ENCODE results near the gene SDK1.

The SDK1 gene, protein sequence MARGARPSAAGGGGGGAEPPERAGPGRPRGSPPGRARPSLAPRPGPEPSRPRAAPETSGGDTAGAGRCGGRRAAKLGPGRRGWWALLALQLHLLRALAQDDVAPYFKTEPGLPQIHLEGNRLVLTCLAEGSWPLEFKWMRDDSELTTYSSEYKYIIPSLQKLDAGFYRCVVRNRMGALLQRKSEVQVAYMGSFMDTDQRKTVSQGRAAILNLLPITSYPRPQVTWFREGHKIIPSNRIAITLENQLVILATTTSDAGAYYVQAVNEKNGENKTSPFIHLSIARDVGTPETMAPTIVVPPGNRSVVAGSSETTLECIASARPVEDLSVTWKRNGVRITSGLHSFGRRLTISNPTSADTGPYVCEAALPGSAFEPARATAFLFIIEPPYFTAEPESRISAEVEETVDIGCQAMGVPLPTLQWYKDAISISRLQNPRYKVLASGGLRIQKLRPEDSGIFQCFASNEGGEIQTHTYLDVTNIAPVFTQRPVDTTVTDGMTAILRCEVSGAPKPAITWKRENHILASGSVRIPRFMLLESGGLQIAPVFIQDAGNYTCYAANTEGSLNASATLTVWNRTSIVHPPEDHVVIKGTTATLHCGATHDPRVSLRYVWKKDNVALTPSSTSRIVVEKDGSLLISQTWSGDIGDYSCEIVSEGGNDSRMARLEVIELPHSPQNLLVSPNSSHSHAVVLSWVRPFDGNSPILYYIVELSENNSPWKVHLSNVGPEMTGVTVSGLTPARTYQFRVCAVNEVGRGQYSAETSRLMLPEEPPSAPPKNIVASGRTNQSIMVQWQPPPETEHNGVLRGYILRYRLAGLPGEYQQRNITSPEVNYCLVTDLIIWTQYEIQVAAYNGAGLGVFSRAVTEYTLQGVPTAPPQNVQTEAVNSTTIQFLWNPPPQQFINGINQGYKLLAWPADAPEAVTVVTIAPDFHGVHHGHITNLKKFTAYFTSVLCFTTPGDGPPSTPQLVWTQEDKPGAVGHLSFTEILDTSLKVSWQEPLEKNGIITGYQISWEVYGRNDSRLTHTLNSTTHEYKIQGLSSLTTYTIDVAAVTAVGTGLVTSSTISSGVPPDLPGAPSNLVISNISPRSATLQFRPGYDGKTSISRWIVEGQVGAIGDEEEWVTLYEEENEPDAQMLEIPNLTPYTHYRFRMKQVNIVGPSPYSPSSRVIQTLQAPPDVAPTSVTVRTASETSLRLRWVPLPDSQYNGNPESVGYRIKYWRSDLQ (N-terminal part only)

DNA sequence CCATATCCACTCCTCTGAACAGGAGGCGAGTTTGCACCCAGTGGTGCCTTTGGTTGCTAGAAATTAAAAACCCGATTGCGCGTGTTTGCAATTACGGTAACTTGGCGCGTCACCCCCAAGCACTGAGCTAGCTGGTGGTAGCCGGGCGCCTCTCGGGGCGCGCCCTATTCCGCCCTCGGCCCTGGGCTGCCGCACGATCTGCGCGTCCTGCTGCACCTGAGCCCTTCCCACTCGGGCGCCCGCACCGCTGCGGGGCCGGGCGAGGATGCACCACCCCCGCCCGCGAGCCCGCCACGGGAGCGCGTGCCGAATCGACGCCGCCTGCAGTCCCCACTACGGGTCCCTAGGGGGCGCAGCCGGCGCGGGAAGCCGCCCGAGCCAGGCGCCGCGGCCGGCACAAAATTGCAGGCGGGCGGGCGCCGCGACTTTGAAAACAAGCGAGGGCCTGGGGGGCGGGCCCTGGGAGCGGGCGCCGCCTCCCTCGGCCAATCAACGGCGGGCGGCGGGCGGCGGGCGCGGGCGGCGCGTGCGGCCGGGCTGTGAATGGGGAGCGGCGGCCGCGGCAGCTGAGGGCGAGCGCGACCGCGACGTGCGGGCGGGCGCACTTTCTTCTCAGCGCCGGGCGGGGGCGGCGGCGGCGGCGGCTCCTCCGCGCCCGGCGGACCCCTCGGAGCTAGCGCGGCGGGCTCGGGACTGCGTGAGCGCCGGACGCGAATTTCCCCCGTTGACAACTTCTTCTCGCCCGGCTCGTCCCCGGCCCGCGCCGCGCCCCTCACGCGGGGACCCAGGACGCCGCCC is at the start of gene SDK1:
TSS of gene SDK1 (plus strand) at position 602 of the 798 bp plus-strand sequence. CDS start 335 bp downstream, outside the sequence.
- TF ChIP-seq, protein P1, sequence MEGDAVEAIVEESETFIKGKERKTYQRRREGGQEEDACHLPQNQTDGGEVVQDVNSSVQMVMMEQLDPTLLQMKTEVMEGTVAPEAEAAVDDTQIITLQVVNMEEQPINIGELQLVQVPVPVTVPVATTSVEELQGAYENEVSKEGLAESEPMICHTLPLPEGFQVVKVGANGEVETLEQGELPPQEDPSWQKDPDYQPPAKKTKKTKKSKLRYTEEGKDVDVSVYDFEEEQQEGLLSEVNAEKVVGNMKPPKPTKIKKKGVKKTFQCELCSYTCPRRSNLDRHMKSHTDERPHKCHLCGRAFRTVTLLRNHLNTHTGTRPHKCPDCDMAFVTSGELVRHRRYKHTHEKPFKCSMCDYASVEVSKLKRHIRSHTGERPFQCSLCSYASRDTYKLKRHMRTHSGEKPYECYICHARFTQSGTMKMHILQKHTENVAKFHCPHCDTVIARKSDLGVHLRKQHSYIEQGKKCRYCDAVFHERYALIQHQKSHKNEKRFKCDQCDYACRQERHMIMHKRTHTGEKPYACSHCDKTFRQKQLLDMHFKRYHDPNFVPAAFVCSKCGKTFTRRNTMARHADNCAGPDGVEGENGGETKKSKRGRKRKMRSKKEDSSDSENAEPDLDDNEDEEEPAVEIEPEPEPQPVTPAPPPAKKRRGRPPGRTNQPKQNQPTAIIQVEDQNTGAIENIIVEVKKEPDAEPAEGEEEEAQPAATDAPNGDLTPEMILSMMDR (conservative IDR thresholded peaks at IDR 0.05; ENCODE audit: low read depth) = peak; percentile 99
- no peak within 1 kb of the TSS for H3K27ac ChIP-seq
- CTCF ChIA-PET = interaction anchor here (0.6 to 0.7 kb wide), 4 partner anchors 16 to 383 kb away, joined by 3 to 4 read pairs (median 4); no protein-coding TSS in a partner anchor
- peak; percentile 87 for DNase-seq (ENCODE audit: low spot score)
- POLR2A ChIA-PET (ENCODE audit: low non-redundant PET) = interaction anchor here (0.6 kb wide), 1 partner anchor 379 kb away, joined by 3 read pairs; no protein-coding TSS in a partner anchor

DNA sequence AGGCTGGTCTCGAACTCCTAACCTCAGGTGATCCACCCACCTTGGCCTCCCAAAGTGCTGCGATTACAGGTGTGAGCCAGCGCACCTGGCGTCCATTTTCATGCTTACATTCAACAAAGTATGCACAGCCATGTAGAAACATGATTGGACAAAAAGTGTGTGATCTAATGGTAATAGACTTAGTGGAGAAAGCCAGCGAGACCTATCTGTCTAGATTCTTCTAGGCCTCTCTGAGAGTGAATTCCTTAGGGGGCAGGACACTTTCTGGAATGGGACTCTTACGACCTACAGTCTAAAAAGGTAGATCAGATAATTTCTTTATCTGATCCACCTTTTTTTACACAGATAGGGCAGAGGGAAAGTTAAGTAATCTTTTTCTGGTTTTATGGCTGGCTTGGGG is 46.3 kb upstream of the SDK1 start:
- TF ChIP-seq, protein P1 (conservative IDR thresholded peaks at IDR 0.05; ENCODE audit: low read depth) = no peak
- ChIA-PET CTCF (no interaction called here), POLR2A (ENCODE audit: low non-redundant PET) (no interaction called here)
- DNase-seq (ENCODE audit: low spot score) = no peak
- no peak overlapping the region for H3K27ac ChIP-seq

DNA sequence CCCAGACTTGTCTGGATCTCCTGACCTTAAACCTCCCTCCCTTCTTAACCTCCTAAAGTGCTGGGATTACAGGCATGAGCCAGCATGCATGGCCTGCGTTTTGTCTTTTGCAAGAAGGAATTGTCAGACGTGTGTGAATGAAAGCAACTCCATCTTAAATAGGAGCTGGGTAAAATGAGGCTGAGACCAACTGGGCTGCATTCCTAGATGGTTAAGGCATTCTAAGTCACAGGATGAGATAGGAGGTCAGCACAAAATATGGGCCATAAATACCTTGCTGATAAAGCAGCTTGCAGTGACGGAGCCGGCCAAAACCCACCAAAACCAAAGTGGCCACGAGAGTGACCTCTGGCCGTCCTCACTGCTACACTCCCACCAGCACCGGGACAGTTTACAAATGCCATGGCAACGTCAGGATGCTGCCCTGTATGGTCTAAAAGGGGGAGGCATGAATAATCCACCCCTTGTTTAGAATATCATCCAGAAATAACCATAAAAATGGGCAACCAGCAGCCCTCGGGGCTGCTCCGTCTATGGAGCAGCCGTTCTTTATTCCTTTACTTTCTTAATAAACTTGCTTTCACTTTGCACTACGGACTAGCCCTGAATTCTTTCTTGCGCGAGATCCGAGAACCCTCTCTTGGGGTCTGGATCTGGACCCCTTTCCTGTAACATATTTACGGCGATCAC is 41.2 kb upstream of the SDK1 start:
- DNase-seq (ENCODE audit: low spot score) = no peak
- ChIA-PET CTCF (interaction anchor here (0.5 kb wide), 1 partner anchor 35 kb away, joined by 3 read pairs; no protein-coding TSS in a partner anchor), POLR2A (ENCODE audit: low non-redundant PET) (no interaction called here)
- no peak overlapping the region for H3K27ac ChIP-seq
- TF ChIP-seq, protein P1 (conservative IDR thresholded peaks at IDR 0.05; ENCODE audit: low read depth) = no peak

DNA sequence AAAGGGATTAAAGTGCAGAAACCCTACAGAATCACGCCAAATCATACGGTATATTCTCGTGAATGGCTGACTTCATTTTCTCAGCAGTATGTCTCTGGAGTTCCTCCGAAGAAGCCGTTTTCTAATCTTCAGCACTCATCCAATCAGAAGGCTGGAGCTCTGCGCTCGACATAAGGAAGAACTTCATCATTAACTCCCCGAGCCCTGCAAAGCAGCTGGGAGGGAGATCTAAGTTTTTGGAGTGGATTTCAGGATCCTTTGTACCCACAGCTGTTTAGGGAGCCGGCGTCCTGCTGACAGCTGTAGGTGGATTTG is 40.7 kb upstream of the SDK1 start:
- POLR2A ChIA-PET (ENCODE audit: low non-redundant PET) = no interaction called here
- TF ChIP-seq, protein P1 (conservative IDR thresholded peaks at IDR 0.05; ENCODE audit: low read depth) = no peak
- H3K27ac ChIP-seq = no peak overlapping the region
- no peak for DNase-seq (ENCODE audit: low spot score)
- CTCF ChIA-PET = no interaction called here

DNA sequence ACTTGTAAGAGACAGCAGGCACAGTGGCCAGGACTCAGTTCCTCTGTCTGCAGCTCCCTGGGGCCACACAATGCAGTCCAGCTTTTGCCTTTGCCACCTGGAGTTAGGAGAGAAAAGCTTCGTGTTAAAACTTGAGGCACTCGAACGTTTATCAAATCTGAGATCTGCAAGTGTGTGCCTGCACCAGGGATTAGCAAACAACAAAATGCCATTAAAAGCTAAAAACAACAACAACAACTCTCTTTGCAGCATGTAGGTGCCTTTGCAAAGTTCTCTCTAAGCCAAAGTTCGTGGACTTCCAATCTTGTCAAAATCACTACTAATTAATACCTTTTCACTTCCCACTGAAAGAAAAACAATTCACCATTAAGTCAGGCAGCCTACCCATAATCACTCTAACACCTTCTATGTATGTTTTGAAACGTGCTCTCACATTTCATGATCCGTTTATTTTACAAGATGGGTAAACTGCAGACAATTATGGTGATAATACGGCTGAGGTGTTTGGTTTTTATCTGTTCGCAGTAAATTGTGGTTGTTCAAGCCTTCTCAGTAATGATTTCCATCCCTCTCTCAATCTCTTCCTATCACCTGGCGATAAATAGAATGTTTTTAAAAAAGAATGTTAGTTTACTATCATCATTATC is 36.2 kb upstream of the SDK1 start:
- CTCF ChIA-PET = no interaction called here
- DNase-seq (ENCODE audit: low spot score) = no peak
- POLR2A ChIA-PET (ENCODE audit: low non-redundant PET) = no interaction called here

More for the DNA sequence above, 36.2 kb upstream of the SDK1 start:
- TF ChIP-seq, protein P1 (conservative IDR thresholded peaks at IDR 0.05; ENCODE audit: low read depth) = no peak
- H3K27ac ChIP-seq = no peak overlapping the region
